K562 (cell line): ENCODE data around the gene SMIM13. TPM values are rescaled to one million over a fixed set of nuclear protein-coding genes. Genes with fewer than 3 reads are reported as not detected.
A peak's percentile ranks its signal among the peaks of the same experiment; 100 is the strongest.

Experiments
- HMBOX1 ChIP-seq: sonication (generic); IDR thresholded peaks from 2 replicates; pipeline ENCODE4 v1.6.1; 2016
- MYC ChIP-seq, 2 experiments: fragments of 250-450 bp in 1 of 2; sonication (Bioruptor Pico) in 1 of 2; IDR thresholded peaks; 2 replicates each; pipeline versions ENCODE4 v1.5.1 to v1.6.1; 2012 to 2021; ENCODE audit warnings: low read depth in 2 of 2, borderline replicate concordance in 1 of 2, improper control_type of control experiment in 1 of 2, low read length in 1 of 2, mild to moderate bottlenecking in 1 of 2, moderate library complexity in 1 of 2
- NFE2 ChIP-seq: IDR thresholded peaks from 2 replicates; pipeline ENCODE4 v1.6.1; 2014; ENCODE audit warnings: antibody characterized with exemption, low read depth
- PHF8 ChIP-seq: fragments of 200-600 bp; sonication (generic); IDR thresholded peaks from 2 replicates; pipeline ENCODE4 v1.6.1; 2012; ENCODE audit warnings: mixed run types, mild to moderate bottlenecking, inconsistent platforms, low read length, moderate library complexity, borderline replicate concordance
- POLR3A ChIP-seq: IDR thresholded peaks from 2 replicates; pipeline ENCODE4 v1.6.1; 2011; ENCODE audit warnings: borderline replicate concordance, mild to moderate bottlenecking, moderate library complexity; ENCODE audit not compliant: insufficient read length, insufficient read depth; ENCODE audit errors: extremely low read depth
- ZNF140 ChIP-seq: fragments of 250-450 bp; sonication (Bioruptor Pico); IDR thresholded peaks from 2 replicates; pipeline ENCODE4 v1.8.0; 2021; ENCODE audit warnings: moderate library complexity, mild to moderate bottlenecking, inconsistent platforms
- ZNF232 ChIP-seq: sonication (generic); formaldehyde crosslinking; IDR thresholded peaks from 2 replicates; pipeline ENCODE4 v1.8.0; 2022; ENCODE audit warnings: mild to moderate bottlenecking, missing genetic modification reagents
- ZNF311 ChIP-seq: fragments of 250-450 bp; sonication (Bioruptor Pico); IDR thresholded peaks from 2 replicates; pipeline ENCODE4 v1.4.0; 2020; ENCODE audit warnings: mild to moderate bottlenecking, moderate library complexity
- ZNF740 ChIP-seq, 3 experiments: fragments of 200-800 bp in 1 of 3; sonication (Bioruptor generic) in 1 of 3; sonication (generic) in 1 of 3; formaldehyde crosslinking in 1 of 3; IDR thresholded peaks; 2 replicates each; pipeline versions ENCODE4 v1.6.1 to v1.8.0; 2016 to 2022; ENCODE audit warnings: mild to moderate bottlenecking in 2 of 3, missing compliant biosample characterization in 2 of 3, missing genetic modification characterization in 2 of 3, missing genetic modification reagents in 1 of 3
- polyA plus RNA-seq, 8 experiments: library from polyadenylated mRNA; depleted of rRNA in 4 of 8; stranded (reverse) in 5 of 8; unstranded in 3 of 8; fragments of >200 nt; fragmentation: Nextera tagmentation in 2 of 8; fragmentation: Illumina TruSeq in 1 of 8; extraction: Ambion mirVana in 2 of 8; extraction: Trizol in 1 of 8; gene quantifications; 2 replicates each; pipeline versions ENCODE4 v1.2.1 to v1.2.3, GENCODE V29; 2011 to 2014; ENCODE audit warnings: inconsistent platforms in 1 of 8, missing spikeins in 1 of 8
- total RNA-seq, 7 experiments: library from RNA; depleted of rRNA in 6 of 7; stranded (reverse); fragments of >200 nt in 6 of 7; fragmentation: Illumina TruSeq in 2 of 7; extraction: Trizol in 2 of 7; gene quantifications; 2 replicates each; pipeline versions ENCODE4 v1.2.1 to v1.2.3, GENCODE V29; 2011 to 2021; ENCODE audit warnings: low replicate concordance in 1 of 7
- TF ChIP-seq, protein P1 (sequence below), 2 experiments: fragments of 450-650 bp in 1 of 2; sonication (generic) in 1 of 2; formaldehyde crosslinking in 1 of 2; IDR thresholded peaks in 1 of 2; conservative IDR thresholded peaks in 1 of 2; 2 replicates each; pipeline versions ENCODE4 v1.6.1 to v1.8.1; 2016 to 2023; ENCODE audit warnings: mild to moderate bottlenecking in 2 of 2, moderate library complexity in 2 of 2, inconsistent platforms in 1 of 2, missing genetic modification reagents in 1 of 2

SMIM13 gene
- total and polyA plus RNA-seq, 9 of the 15 experiments (the other 6 are each of a cell fraction or from before 2014, with no cell fraction given): 5.5 to 24.8 (median 11.7) TPM

GRCh38 chr6:11111769-11112437 lies 18.3 kb downstream of the SMIM13 start (continued):
- no peak for TF ChIP-seq ZNF740 (CRISPR knock-in tag; IDR thresholded peaks at IDR 0.05)
- no peak for TF ChIP-seq ZNF740 (tag; IDR thresholded peaks at IDR 0.05)
- TF ChIP-seq ZNF311: no peak
- no peak for TF ChIP-seq MYC (IDR thresholded peaks at IDR 0.05; ENCODE audit: low read depth, low read length)
- no peak for TF ChIP-seq MYC (CRISPR knock-in tag; IDR thresholded peaks at IDR 0.05; ENCODE audit: borderline replicate concordance, low read depth)
- TF ChIP-seq NFE2: no peak
- no peak for TF ChIP-seq ZNF140
- TF ChIP-seq ZNF232 (CRISPR knock-in tag): no peak
- no peak for TF ChIP-seq POLR3A
- peak; percentile 44; the same call in 1 of the 2 replicates for TF ChIP-seq HMBOX1
- no peak for TF ChIP-seq PHF8
- TF ChIP-seq, protein P1, sequence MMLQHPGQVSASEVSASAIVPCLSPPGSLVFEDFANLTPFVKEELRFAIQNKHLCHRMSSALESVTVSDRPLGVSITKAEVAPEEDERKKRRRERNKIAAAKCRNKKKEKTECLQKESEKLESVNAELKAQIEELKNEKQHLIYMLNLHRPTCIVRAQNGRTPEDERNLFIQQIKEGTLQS (IDR thresholded peaks at IDR 0.05): peak; percentile 89
- TF ChIP-seq, protein P1 (CRISPR knock-in tag; conservative IDR thresholded peaks at IDR 0.05): no peak
